DND-41 (cell line): ENCODE results near the gene RALBP1.

Source experiments
- ATAC-seq: fragments of 200-7000 bp; cut with Tn5 transposase; 3 replicates; pipeline ENCODE4 v1.9.1; 2021; ENCODE audit warnings: low read depth; ENCODE audit not compliant: insufficient read depth
- DNase-seq: peaks from one replicate; pipeline ENCODE4 v3.0.0-alpha.2; 2020
- H2AFZ ChIP-seq: 2 replicates; pipeline ENCODE4 v1.6.0; 2012; ENCODE audit warnings: low read depth, low read length
- H3K27ac ChIP-seq: 2 replicates; pipeline ENCODE4 v1.5.1; 2012; ENCODE audit warnings: low read length, inconsistent platforms
- H3K27me3 ChIP-seq: fragments of 200-600 bp; sonication (generic); 2 replicates; pipeline ENCODE4 v1.6.0; 2012; ENCODE audit warnings: low read length, mild to moderate bottlenecking, inconsistent platforms; ENCODE audit not compliant: insufficient read depth, poor library complexity
- H3K36me3 ChIP-seq: 2 replicates; pipeline ENCODE4 v1.5.1; 2012; ENCODE audit warnings: low read length, inconsistent platforms; ENCODE audit not compliant: insufficient read depth
- H3K4me1 ChIP-seq: 2 replicates; pipeline ENCODE4 v1.5.1; 2012; ENCODE audit warnings: mild to moderate bottlenecking, low read length; ENCODE audit not compliant: insufficient read depth
- H3K4me2 ChIP-seq: 2 replicates; pipeline ENCODE4 v1.6.0; 2012; ENCODE audit warnings: mild to moderate bottlenecking, moderate library complexity, low read length, inconsistent platforms; ENCODE audit not compliant: insufficient read depth
- H3K4me3 ChIP-seq, 2 experiments: fragments of 200-600 bp in 1 of 2; shearing (Covaris generic) in 1 of 2; 2 replicates each; pipeline ENCODE4 v1.5.1; 2012 to 2016; ENCODE audit warnings: inconsistent platforms in 2 of 2, low read length in 2 of 2, mild to moderate bottlenecking in 2 of 2, low read depth in 1 of 2, moderate library complexity in 1 of 2
- H3K79me2 ChIP-seq: 2 replicates; pipeline ENCODE4 v1.6.0; 2012; ENCODE audit warnings: low read length, inconsistent platforms; ENCODE audit not compliant: insufficient read depth
- H3K9ac ChIP-seq: 2 replicates; pipeline ENCODE4 v1.6.0; 2012; ENCODE audit warnings: low read depth, mild to moderate bottlenecking, inconsistent platforms, low read length, moderate library complexity
- H3K9me3 ChIP-seq: 2 replicates; pipeline ENCODE4 v1.5.1; 2012; ENCODE audit warnings: low read length, moderate library complexity, mild to moderate bottlenecking, inconsistent platforms; ENCODE audit not compliant: insufficient read depth, severe bottlenecking
- H4K20me1 ChIP-seq: 2 replicates; pipeline ENCODE4 v1.6.0; 2012; ENCODE audit warnings: low read length; ENCODE audit not compliant: insufficient read depth
- CTCF ChIP-seq: IDR thresholded peaks from 2 replicates; pipeline ENCODE4 v1.5.1; 2012; ENCODE audit warnings: borderline replicate concordance, low read length, moderate library complexity, mild to moderate bottlenecking; ENCODE audit not compliant: poor library complexity, severe bottlenecking; ENCODE audit errors: extremely low read depth
- EZH2 ChIP-seq: IDR thresholded peaks from 3 replicates; pipeline ENCODE4 v1.6.1; 2012; ENCODE audit warnings: borderline replicate concordance, low read depth, mild to moderate bottlenecking, moderate library complexity, low read length, inconsistent platforms; ENCODE audit not compliant: severe bottlenecking

Gene RALBP1

GRCh38 chr18:9552616-9553015 lies 77.3 kb downstream of the RALBP1 start:
- H3K4me1 ChIP-seq, result no peaks in the 10 kb centered on the region

GRCh38 chr18:9557250-9557943 lies 82.1 kb downstream of the RALBP1 start:
- Histone ChIP-seq H2AFZ (no peak overlapping the region), H3K79me2 (no peaks in the 10 kb centered on the region), H3K4me3 (no peak overlapping the region), H3K27ac (no peak overlapping the region), H3K4me2 (no peak overlapping the region), H3K27me3 (no peaks in the 10 kb centered on the region), H3K9me3 (no peaks in the 10 kb centered on the region), H4K20me1 (no peaks in the 10 kb centered on the region), H3K4me1 (no peaks in the 10 kb centered on the region), H3K36me3 (peaks cover 91% of the 10 kb centered on the region), H3K9ac (no peak overlapping the region)
- TF ChIP-seq EZH2 (no peak), CTCF (no peak)
- no peak for ATAC-seq
- no peak for DNase-seq

More at GRCh38 chr18:9552616-9553015, 77.3 kb downstream of the RALBP1 start:
- Histone ChIP-seq H3K79me2 (no peaks in the 10 kb centered on the region), H4K20me1 (peaks cover 11% of the 10 kb centered on the region), H3K4me3 (no peak overlapping the region), H3K9me3 (no peaks in the 10 kb centered on the region), H3K9ac (no peak overlapping the region), H3K27me3 (no peaks in the 10 kb centered on the region), H2AFZ (no peak overlapping the region), H3K36me3 (peaks cover 92% of the 10 kb centered on the region), H3K4me2 (no peak overlapping the region), H3K27ac (no peak overlapping the region)
- ATAC-seq, result no peak
- no peak for DNase-seq
- no peak for TF ChIP-seq CTCF
- TF ChIP-seq EZH2, result no peak

- no peak overlapping the region for H3K4me3 ChIP-seq
- DNase-seq, result no peak
- no peak overlapping the region for H3K27ac ChIP-seq
- no peaks in the 10 kb centered on the region for H4K20me1 ChIP-seq
- no peaks in the 10 kb centered on the region for H3K9me3 ChIP-seq
- H3K27me3 ChIP-seq, result no peaks in the 10 kb centered on the region
- H3K4me1 ChIP-seq, result no peaks in the 10 kb centered on the region
- H3K9ac ChIP-seq, result no peak overlapping the region
- no peak overlapping the region for H3K4me2 ChIP-seq
- TF ChIP-seq CTCF (no peak), EZH2 (no peak)
- no peak overlapping the region for H2AFZ ChIP-seq
- no peaks in the 10 kb centered on the region for H3K79me2 ChIP-seq
- ATAC-seq, result no peak
- peaks cover 91% of the 10 kb centered on the region for H3K36me3 ChIP-seq
Observed at GRCh38 chr18:9558387-9559064, 83.2 kb downstream of the RALBP1 start.
